GM18526 (cell line): ENCODE data around the gene DPH2.

ENCODE experiments used
- POLR2A ChIP-seq: IDR thresholded peaks from 3 replicates; pipeline ENCODE4 v1.6.1; 2011; ENCODE audit not compliant: insufficient read length; ENCODE audit errors: extremely low read depth

Gene DPH2

DNA sequence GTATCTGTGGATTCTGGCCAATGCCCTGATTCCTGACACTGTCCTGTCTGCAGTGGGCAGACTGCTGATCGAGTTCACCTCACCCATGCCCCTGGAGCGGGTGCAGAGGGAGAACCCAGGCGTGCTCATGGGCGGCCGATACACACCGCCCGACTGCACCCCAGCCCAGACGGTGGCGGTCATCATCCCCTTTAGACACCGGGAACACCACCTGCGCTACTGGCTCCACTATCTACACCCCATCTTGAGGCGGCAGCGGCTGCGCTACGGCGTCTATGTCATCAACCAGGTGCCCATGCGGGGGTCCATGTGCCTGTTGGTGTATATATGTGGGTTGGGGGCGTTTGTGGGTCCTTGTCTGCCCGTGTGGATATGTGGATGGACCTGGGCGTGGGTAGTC lies 11.8 kb downstream of the DPH2 start:
- TF ChIP-seq POLR2A: no peak

DNA sequence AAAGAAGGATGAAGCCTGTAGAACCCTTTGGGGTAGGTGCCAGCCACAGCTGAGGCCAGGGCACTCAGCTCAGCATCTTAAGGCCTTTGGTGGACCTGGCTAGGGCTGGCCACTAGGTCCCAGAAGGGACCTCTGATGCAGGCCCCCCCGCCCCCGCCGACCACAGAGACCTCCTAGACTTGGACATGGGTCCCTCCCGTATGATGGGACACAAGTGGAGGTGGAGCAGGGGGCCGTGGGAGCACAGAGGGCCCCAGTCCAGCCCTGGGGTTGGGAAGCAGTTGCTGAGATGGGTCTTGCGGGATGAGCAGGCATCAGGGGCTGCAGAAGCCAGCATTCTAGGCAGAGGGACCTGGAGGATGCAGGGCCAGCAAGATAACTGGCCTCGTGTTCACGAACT lies 12.4 kb downstream of the DPH2 start:
- no peak for TF ChIP-seq POLR2A

DNA sequence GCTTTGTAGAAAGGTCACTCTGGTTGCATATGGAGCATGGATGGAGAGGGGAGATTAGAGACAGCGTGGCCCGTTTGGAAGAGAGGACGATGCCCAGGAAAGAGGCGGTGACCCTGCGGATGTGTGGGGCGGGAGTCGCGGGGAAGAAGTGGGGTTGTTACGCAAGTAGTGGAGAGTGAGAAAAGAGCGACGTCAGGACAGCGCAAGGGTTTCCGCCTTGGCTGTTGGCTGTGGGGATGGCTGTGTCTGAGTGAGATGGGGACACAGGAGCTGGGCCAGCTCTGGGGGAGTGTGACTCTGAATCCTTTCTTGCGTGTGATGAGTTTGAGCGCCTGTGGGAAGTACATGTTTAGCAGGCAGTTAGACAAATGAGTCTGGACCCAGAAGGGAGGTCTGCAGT lies 13.0 kb downstream of the DPH2 start:
- TF ChIP-seq POLR2A: no peak

DNA sequence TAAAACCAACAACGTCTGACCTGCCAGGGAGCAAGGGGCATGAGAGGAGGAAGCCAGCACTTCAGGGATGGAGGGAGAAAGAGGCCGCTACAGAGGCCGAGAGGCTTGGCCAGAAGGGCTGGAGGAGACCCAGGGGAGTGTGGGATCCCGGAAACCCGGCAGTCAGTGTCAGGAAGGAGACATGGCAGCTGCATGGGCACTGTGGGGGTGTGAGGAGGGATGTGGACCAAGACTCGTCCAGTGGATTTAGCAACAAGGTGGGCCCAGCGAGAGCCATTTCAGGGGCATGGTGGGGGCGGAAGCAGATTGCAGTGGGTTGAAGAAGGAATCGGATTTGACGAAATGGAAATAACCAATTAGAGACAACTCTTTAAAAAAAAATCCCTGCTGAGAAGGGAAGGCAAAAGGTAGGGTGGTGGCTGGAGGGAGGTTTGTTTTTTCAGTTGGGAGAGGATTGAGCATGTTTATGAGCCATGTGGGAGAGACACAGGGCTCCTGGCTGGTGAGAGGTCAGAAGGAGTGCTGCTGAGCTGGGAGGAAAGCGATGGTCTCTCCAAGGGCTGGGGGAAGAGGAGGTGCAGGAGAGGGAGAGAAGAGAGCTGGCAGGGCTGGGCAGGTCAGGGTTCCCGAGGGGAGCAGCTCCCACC lies 13.6 kb downstream of the DPH2 start:
- no peak for TF ChIP-seq POLR2A

DNA sequence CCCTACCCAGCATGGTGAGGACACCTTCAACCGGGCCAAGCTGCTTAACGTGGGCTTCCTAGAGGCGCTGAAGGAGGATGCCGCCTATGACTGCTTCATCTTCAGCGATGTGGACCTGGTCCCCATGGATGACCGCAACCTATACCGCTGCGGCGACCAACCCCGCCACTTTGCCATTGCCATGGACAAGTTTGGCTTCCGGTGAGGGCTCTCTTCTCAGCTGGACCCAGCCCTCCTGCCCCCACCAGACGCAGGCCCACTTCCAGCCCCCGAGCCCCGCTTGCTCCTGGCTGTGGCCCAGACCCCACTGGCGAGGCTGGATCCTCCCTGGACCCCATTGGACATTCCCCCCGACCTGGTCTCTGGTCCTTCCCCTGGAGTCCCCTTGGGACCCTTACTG lies 15.0 kb downstream of the DPH2 start:
- TF ChIP-seq POLR2A: no peak

GRCh38 chr1:43985984-43986595 lies 16.3 kb downstream of the DPH2 start:
- TF ChIP-seq POLR2A: no peak

GRCh38 chr1:43986712-43987111 lies 16.9 kb downstream of the DPH2 start:
- TF ChIP-seq POLR2A: no peak

DNA sequence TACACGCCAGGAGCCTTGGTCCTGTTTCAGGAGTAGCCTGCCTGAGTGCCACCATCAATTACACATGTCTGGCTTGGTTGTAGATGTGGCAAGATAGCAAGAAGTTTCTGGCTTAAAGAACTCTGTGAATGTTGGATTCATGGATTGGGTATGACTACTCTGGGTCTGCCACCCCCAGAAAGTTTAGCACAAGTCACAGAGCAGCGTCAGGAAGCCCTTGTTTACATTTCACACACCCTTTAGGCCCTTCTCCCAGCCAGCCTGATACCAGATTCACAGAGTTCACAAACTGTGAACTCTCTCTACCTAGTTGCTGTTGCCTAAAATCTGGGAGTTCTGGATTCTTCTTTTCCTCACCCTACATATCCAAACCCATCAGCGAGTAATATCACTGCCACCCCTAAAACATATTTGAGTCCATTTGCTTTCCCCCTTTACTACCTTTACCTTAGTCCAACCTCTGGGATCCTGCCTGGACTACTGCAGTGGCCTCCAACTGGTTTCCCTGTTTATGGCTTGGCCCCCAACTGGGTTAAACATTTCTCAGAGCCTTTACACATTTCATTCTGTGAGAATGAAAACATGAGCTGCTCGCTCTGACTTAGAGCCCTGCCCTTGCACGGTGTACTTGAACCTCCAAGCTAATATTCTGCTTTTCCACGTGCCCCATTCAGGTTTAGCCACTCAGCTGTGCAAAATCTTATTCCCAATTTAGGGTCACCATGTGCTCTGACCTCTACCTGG lies 17.5 kb downstream of the DPH2 start:
- no peak for TF ChIP-seq POLR2A

DNA sequence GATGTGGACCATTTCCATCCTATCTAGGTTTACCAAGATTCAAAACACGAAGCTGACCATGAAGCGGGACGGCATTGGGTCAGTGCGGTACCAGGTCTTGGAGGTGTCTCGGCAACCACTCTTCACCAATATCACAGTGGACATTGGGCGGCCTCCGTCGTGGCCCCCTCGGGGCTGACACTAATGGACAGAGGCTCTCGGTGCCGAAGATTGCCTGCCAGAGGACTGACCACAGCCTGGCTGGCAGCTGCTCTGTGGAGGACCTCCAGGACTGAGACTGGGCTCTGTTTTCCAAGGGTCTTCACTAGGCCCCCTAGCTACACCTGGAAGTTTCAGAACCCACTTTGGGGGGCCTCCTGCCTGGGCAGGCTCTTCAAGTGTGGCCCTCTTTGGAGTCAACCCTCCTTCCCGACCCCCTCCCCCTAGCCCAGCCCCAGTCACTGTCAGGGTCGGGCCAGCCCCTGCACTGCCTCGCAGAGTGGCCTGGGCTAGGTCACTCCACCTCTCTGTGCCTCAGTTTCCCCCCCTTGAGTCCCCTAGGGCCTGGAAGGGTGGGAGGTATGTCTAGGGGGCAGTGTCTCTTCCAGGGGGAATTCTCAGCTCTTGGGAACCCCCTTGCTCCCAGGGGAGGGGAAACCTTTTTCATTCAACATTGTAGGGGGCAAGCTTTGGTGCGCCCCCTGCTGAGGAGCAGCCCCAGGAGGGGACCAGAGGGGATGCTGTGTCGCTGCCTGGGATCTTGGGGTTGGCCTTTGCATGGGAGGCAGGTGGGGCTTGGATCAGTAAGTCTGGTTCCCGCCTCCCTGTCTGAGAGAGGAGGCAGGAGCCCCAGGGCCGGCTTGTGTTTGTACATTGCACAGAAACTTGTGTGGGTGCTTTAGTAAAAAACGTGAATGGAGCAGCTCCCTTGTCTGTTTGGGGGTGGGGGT lies 20.7 kb downstream of the DPH2 start:
- TF ChIP-seq POLR2A: no peak

GRCh38 chr1:43991200-43991475 lies 21.3 kb downstream of the DPH2 start:
- no peak for TF ChIP-seq POLR2A

DNA sequence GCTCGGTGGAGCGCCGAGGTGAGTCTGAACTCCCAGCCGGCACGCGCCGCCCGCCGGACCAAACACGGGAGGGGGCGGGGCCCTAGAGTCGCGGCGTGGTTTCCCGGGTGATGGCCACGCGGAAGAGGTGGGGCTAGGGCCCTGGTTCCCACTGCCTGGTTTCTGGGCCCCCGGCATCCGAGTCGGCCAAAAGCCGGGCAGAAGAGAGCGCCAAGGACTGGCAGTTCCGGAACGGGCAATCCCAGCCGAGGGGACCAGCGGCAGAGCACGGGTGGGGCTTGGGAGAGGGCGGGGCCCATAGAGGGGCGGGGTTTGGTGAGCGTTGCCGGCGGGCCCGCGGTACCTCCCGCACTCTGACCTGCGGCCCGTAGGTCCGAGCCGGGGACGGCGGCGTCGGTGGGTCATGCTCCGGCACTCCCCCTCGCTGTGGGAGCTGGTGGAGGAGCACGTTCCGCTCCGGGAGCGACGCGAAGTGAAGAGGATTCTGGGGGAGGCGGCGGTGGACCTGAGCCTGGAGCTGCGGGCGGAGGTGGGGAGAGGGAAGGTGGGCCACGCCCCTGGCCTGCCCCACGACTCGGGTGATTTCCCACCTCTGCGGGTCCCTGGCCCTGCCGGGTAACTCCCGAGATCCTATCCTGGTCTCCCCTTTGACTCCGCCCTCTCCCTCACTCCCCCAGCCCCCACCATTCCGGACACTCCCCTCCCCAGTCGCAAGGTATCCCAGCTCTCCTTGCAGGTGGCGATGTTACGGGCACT lies 21.8 kb downstream of the DPH2 start, which contains the start of gene CCDC24:
TSS of gene CCDC24 (plus strand) at position 124 of the 756 bp plus-strand sequence. CDS start at position 404, 280 bp downstream.
- TF ChIP-seq POLR2A: peak; percentile 13

GRCh38 chr1:43992232-43992995 lies 22.6 kb downstream of the DPH2 start:
- no peak for TF ChIP-seq POLR2A

GRCh38 chr1:43993206-43993914 lies 23.6 kb downstream of the DPH2 start:
- TF ChIP-seq POLR2A: no peak

DNA sequence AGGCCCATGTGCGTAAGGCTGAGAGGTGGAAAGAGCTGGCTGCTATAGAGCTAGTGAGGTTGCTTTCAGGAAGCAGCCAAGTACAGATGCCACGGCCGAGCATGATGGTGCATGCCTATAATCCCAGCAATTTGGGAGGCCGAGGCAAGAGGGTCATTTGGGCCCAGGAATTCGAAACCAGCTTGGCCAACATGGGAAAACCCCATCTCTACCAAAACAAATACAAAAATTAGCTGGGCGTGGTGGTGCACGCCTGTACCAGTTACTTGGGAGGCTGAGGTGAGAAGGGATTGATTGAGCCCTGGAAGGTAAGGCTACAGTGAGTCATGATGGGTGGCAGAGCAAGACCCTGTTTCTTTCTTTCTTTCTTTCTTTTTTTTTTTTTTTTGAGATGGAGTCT lies 24.3 kb downstream of the DPH2 start:
- no peak for TF ChIP-seq POLR2A
